Skeletal muscle cell (primary cell): ENCODE data around the gene PDXP.

ENCODE experiments used
- DNase-seq: peaks from one replicate; pipeline ENCODE4 v3.0.0-alpha.2; 2010; ENCODE audit warnings: low read depth
- H3K4me3 ChIP-seq: 2 replicates; pipeline ENCODE4 v1.5.1; 2011; ENCODE audit warnings: low read depth, mild to moderate bottlenecking, control low read depth, low read length, moderate library complexity

The PDXP gene

DNA sequence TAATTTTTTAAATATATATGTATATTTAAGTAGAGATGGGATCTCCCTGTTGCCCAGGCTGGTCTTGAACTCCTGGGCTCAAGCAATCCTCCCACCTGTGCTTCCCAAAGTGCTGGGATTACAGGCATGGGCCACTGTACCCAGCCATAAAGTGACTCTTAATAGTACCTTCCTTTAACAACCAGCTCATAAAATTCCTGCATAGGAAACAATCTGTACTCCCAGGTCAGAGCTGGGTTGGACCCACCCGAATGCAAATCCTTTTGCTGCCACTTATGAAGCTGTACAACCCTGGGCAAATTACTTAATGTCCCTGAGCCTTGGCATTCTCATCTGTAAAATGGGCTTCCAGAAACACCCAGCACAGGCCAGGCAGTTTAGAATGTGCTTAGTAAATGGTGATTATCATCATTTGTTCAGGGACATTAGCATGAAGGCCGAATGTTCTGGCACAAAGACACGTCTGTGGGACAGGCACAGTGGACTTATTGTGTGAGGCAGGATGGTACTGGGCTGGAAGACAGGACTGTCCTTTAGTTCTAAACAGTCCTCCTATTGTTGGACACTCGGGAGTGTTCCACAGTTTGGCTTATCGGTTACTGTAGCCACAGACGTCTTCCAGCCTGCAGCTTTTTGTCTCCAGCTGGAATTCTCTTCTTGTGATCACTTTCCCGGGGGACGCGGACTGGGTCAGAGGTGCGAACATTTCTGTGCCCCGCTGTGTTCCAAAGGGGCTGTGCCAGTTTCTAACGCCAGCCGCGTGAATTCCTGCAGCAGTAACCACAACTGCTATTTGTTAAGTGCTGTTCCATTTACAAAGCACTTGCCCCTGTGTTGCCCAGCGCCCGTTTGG is 6.0 kb downstream of the PDXP start:
- no peak overlapping the region for H3K4me3 ChIP-seq
- DNase-seq = no peak

DNA sequence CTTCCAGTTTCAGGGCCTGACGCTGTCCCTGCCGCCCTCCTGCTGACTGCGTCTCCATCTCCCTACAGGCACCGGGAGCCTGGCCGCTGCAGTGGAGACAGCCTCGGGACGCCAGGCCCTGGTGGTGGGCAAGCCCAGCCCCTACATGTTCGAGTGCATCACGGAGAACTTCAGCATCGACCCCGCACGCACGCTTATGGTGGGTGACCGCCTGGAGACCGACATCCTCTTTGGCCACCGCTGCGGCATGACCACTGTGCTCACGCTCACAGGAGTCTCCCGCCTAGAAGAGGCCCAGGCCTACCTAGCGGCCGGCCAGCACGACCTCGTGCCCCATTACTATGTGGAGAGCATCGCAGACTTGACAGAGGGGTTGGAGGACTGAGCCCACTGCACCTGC is 7.0 kb downstream of the PDXP start:
- DNase-seq = no peak
- H3K4me3 ChIP-seq = no peak overlapping the region

DNA sequence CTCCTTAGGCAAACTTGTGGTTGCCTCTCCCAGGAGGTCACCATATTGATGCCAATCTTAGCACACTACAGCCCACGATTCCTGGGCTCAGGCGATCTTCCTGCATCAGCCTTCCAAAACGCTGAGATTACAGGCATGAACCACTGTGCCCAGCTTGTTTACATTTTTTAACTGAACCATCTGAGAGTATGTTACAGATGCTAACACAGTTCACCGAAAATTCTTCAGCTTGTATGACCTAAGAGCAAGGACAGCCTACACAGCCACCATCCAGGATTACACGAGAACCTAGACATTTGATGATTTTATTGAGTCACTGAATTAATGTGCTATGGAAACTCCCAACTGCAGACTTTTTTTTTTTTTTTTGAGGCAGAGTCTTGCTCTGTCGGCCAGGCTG is 11.1 kb downstream of the PDXP start:
- DNase-seq = no peak
- H3K4me3 ChIP-seq = no peak overlapping the region

DNA sequence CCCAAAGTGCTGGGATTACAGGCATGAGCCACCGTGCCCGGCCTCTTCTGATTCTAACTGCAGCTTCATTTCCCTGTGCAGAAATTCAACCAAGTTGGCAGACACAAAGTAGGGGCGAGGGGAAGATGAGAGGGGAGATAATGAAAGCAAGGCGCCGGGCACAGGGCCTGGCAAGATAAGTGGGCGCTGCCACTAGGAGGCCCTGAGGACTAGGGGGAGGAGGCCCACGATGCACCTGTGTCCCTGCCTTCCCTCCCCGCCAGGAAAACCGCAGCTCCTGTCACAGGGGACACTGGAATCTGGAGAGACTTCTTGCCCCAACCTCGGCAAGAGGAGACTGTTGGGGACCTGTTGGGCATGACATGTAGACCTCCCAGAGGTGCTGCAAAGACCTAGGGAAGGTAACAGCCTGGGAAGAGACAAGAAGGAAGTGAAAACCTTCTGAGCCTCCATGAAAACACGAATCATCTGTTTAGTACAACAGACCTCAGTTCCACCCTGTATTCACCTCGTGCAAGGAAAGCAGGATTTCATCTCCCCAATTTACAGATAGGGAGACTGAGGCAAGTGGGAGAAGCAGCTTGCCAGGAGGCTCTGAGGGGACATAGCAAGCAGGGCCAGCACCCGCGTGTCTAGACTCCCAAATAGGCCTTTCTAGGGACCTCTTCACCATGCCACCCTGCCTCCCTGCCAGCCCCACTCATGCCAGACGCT is 13.8 kb downstream of the PDXP start:
- DNase-seq = no peak

DNA sequence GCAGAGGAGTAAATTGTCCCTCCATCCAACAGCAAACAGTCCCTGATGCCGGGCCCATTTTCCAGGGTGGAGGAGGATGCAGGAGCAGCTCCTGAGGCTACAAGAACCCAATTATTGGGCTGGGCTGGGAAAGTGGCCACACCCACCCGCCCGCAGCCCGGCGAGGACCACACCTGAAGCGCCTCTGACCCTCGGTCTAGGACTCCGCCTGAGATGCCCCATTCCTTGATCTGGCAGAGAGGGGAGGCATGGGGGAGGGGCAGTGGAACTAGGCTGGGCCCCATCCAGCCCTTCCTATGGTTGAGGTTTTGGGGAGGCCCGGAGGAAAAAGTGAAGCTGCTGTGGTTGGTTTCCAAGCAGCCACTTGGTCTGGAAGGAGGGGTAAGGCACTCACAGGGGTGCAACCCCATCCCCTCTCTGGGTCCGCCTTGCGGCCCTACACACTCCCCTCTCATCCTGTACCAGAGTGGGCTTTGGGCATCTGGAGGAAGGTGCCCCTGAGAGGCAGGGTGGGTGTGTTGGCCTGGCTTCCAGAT is 14.5 kb downstream of the PDXP start:
- no peak for DNase-seq
- H3K4me3 ChIP-seq = no peak overlapping the region

More for the DNA sequence above, 13.8 kb downstream of the PDXP start:
- H3K4me3 ChIP-seq = no peak overlapping the region

DNA sequence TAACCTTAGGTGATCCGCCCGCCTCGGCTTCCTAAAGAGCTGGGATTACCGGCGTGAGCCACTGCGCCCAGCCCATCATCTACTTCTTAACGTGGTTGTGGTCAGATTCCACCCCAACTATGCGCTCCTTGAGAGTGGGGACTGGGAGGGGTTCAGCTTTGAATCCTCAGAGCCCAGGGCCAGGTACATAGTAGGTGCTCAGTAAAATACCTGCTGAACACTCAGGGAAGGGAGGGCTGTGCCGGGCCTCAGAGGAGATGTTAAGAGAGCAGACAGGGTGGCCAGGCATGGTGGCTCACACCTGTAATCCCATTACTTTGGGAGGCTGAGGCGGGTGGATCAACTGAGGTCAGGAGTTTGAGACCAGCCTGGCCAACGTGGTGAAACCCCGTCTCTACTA is 15.7 kb downstream of the PDXP start:
- no peak for DNase-seq
- no peak overlapping the region for H3K4me3 ChIP-seq

DNA sequence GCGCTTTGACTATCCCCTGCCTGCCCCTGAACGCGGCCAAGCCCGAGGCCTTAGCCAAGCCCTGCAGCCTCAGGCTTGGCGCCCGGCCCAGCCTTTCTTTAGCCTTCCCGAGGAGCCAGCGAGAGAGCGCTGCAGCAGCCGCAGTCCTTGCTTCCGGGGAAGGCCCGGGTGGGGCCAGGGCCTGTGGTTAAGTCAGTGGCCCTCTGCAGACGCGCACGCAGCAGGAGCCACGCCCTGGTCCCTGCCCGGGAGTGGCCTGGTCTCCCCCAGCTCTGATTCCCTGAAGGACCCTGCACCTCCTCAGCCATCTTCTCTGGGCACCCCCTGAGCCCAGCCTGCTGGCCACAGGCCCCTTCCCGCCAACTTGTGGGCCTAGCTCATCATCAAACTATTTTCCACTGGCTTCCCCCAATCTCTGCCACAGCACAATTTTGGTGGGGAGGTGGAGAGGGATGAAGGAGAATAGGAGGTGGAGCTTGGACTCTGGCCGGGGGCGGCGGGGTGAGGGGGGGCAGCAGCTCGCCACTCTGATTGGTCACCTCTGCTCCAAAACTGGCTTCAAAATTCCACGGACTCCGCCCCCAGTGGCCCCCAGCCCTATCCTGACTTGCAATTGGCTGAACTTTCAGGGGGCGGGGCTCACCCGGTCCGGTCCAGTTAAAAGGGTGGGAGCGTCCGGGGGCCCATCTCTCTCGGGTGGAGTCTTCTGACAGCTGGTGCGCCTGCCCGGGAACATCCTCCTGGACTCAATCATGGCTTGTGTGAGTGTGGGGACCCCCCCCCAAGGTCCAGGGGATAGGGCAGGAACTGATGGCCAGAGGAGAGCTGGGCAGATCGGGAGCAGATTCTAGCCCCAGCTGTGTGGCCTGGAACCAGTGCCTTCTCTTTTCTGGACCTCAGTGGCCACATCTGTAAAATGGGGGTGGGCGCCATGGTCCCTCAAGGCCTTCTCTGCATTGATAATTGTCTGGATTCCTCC is 16.7 kb downstream of the PDXP start, which contains the start of gene LGALS1:
Gene LGALS1 (plus strand): TSS at position 686 of the 979 bp plus-strand sequence. CDS start 67 bp downstream, at position 753.
- DNase-seq = peak; percentile 92
- H3K4me3 ChIP-seq = peak within 1 kb of the TSS; percentile 93

DNA sequence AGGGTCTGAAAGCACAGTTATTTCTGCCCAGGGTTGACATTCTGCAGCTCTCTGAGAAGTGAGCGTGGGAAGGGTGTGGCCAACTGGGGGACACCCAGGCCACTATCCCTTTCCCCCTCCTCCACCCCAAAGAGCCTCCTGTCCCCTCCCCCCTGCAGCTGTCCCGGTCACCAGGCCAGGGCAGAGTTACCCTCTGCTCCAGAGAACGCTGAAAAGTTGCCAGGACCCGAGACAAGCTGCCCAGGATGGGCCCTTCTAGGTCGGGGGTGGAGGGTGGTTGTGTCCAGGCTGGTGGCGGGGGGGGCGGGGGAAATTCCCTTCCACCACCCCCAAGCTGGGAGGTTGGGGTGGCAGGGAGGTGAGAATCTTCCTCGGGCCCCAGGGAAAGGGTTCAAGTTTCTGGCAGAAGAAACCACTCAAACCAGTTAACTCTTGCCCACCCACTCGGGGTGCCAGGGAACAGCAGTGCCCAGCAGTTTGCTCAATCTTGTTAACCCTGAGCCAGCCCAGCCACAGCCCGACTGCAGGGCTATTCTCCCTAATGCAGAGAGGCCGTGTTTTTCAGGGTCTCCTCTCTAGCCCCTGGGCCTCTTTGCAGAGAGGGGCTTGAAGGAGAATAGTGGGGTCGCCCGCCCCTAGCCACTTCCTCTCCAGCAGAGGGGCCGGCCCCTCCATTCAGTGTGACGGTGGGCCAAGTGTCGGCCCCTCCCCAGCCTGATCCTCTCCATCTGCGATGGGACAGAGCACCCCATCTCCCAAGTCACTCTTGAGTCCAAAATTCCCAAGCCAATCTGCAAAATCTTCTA is 17.6 kb downstream of the PDXP start:
- no peak for DNase-seq
- H3K4me3 ChIP-seq = peak overlapping the region; percentile 93

DNA sequence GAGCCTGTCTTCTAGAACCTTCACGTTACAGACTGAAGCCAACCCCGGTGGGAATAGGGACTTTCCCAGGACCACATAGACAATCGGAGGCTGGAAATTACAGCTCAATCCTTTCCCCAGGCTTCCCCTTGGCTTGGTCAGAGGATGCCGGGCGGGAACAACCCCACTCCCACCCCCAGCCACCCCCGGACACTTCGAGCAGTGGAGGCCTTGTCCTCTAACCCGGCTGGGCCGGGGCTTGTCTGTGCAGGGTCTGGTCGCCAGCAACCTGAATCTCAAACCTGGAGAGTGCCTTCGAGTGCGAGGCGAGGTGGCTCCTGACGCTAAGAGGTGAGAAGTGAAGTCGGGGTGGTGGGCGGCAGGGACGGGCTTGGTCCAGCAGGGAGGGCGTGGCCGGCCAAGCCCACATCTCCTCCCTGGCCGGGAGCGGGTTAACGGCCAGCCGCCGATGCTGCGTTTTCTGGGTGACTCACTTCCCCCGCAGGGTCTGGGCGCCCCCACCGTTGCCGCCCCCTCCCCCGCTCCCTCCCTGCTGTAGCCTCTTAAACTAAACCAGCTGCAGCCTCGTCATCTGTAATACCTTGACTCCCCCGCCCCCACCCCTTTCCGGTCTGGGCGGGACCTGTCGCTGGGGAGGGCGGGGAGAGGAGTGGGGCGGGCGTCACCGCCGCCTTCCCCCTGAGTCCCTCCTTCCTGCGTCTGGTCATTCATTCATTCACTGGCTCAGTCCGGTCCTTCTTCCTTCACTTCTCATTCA is 18.4 kb downstream of the PDXP start:
- peak overlapping the region; percentile 93 for H3K4me3 ChIP-seq
- DNase-seq = peak; percentile 92

DNA sequence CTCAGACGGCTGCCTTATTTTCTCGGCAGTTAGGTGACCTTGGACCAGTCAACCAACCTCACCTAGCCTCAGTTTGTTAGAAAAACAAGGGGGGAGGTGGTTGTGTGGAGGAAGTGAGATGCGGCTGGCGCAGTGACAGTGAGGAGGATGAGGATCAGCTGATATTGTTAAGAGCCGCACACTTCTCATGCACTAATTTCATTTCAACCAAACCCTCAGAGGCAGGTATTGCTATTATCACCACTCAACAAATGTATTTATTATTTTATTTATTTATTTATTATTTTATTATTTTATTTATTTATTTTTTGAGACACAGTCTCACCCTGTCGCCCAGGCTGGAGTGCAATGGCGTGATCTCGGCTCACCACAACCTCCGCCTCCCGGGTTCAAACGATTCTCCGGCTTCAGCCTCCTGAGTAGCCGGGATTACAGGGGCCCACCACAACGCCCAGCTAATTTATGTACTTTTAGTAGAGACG is 19.0 kb downstream of the PDXP start:
- no peak for DNase-seq
- H3K4me3 ChIP-seq = peak overlapping the region; percentile 93

DNA sequence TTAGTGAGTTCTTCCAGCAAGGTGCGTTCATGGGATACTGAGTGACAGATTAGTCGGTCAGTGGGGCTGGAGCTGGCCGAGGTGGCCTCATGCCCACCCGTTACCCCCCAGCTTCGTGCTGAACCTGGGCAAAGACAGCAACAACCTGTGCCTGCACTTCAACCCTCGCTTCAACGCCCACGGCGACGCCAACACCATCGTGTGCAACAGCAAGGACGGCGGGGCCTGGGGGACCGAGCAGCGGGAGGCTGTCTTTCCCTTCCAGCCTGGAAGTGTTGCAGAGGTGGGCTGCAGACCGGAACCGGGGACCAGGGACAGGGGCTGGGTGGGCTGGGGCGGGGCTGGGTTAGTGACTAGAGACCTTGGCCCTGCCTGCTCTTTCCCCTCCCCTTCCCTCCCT is 19.8 kb downstream of the PDXP start:
- no peak for DNase-seq
- peak overlapping the region; percentile 93 for H3K4me3 ChIP-seq

DNA sequence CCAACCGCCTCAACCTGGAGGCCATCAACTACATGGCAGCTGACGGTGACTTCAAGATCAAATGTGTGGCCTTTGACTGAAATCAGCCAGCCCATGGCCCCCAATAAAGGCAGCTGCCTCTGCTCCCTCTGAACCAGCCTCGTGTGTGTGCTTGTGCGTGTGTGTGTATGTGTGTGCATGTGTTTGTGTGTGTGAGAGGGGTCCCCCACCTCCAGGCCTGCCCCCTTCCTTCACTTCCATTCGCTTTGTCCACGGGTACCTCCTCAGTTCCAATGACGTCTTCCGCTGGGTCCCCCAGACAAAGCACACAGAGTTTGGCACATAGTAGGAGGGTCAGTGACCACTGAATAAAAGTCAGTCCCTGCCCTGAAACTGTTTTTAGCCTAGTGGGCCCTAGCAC is 21.1 kb downstream of the PDXP start:
- H3K4me3 ChIP-seq = no peak overlapping the region
- DNase-seq = no peak

DNA sequence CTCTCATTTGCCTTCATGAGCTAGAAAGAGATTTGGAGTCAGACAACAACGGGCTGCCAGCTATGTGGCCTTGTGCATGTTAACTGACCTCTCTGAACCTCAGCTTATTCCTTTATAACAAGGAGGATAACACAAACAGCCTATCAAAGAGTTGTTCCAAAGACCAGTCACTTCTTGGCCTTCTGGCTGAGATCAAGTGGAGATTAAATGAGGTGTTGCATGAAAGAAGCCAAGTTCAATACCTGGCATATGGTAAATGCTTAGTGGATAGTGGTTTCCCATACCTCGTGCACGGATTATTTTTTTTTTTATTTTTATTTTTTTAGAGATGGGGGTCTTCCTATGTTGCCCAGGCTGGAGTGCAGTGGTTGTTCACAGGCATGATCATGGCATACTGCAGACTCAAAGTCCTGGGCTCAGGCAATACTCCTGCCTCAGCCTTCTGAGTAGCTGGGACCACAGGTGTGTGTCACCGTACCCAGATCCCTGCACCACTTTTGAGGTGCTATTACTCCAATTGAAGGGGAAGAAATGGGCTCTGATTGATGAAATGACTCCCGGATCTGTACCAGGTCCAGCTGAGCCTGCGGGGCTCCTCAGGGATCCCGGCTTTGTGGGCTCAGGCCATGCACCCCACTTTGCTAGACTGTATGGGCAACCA is 21.8 kb downstream of the PDXP start:
- H3K4me3 ChIP-seq = no peak overlapping the region
- DNase-seq = no peak

DNA sequence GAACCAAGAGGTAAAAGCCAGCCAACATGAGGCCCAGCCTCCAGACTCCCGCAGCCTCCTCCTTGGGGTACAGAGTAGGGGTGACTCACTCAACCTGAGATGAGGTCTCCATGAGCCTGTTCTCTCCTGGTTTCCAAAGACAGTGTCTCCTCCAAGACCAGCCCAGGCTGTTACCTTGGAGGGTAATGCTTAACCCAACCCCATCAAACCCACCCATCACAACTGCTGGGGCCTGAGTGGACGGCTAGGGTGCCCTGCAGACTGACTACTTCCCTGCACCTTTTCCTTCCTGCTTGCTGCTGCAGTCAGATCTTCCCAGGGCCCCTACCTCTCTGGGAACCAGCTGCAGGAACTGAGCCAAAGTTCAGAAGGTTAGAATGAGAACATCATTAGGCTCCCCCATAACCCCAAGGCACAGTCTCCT is 22.5 kb downstream of the PDXP start:
- no peak for DNase-seq
- no peak overlapping the region for H3K4me3 ChIP-seq

DNA sequence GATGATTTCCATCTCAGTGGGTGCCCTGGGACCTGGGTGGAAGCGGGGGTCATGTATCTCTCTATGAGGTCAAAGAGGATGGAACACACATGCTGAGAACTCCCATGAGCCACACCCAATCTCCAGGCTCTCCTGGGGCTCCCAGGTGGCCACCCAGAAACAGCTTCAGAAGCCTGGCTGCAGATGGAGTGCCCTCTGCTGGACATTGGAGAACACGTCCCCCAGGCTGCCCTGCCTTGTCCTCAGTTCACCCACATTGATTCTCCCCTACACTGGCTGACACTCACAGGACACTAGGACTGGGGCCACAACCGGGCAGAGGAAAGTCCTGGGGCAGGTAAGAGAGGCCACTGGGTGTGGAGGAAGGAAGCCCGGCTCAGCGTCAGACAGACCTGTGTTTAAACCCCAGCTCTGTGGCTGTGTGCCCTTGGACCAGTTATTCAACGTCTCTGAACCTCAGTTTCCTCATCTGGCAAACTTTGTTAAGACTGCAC is 23.1 kb downstream of the PDXP start:
- peak; percentile 34 for DNase-seq
- no peak overlapping the region for H3K4me3 ChIP-seq

DNA sequence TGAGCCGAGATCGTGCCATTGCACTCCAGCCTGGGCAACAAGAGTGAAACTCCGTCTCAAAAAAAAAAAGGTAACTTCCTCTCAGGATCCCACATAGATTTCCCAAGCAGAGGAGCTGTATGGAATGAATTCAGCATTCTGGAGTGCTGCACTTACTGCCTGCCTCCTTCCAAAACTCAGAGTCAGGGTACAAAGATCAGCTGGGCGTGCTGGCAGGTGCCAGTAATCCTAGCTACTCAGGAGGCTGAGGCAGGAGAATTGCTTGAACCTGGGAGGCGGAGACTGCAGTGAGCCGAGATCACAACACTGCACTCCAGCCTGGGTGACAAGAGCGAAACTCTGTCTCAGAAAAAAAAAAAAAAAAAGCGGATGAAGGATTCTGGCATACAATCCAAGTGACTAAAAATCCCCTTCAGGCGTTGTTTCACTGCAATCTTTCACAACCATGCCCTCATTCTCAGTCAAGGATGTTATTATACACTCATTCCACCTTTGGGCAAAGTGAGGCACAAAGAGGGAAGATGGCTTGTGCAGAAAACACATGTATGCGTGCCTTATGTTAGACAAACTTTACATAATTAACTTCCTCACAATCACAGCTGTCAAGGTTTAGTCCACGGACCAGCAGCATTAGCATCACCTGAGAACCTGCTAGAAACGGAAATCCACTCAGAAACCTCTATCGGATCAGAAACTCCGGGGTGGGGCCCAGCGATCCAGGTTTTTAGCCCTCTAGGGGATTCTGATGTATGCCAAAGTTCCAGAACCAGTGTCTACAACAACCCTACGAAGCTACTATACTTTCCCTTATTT is 26.5 kb downstream of the PDXP start:
- H3K4me3 ChIP-seq = no peak overlapping the region
- DNase-seq = no peak
